ENCODE data around the gene MAPK1IP1L.
"Not testable (repeated sequence)": the region's sequence is repeated elsewhere in the genome, so short reads cannot be mapped to it uniquely, and the experiment has no call there.

MAPK1IP1L gene

GRCh38 chr14:55075628-55076175, 24.3 kb downstream of the MAPK1IP1L start:
- Histone ChIP-seq H4K8ac (ENCODE audit: low read depth, low read length) (no peak overlapping the region), H3K27ac (replicated peaks; ENCODE audit: low read length) (no peak overlapping the region), H3K9ac (ENCODE audit: low read depth, low read length, poor library complexity) (no peak overlapping the region), H2AK5ac (ENCODE audit: low read depth, low read length) (no peak overlapping the region), H2BK120ac (ENCODE audit: low read depth, low read length) (no peak overlapping the region), H3K27me3 (ENCODE audit: control insufficient read depth in 3 of 3, insufficient read depth in 3 of 3, low read depth in 1 of 3, low read length in 3 of 3) (no peaks in the 10 kb centered on the region), H3K18ac (ENCODE audit: low read length) (no peak overlapping the region), H3K4me1 (ENCODE audit: control insufficient read depth in 2 of 2, insufficient read depth in 1 of 2, low read depth in 1 of 2, low read length in 2 of 2) (peaks cover 10 to 22% of the 10 kb centered on the region in 2 donors), H3K4me3 (ENCODE audit: low read length in 2 of 2) (no peak overlapping the region), H2BK15ac (ENCODE audit: low read length) (no peak overlapping the region), H3K9me3 (replicated peaks in 1 of 2; ENCODE audit: control insufficient read depth in 2 of 2, insufficient read depth in 1 of 2, low read depth in 1 of 2, low read length in 2 of 2) (no peaks in the 10 kb centered on the region), H3K4me2 (ENCODE audit: insufficient read depth, low read length, poor library complexity, severe bottlenecking) (no peak overlapping the region), H3K36me3 (replicated peaks in 1 of 2; ENCODE audit: control insufficient read depth in 2 of 2, insufficient read depth in 2 of 2, low read length in 2 of 2) (no peaks in the 10 kb centered on the region), H2BK12ac (ENCODE audit: low read length) (no peak overlapping the region), H3K79me1 (ENCODE audit: low read depth, low read length) (no peaks in the 10 kb centered on the region), H3K14ac (ENCODE audit: low read length) (no peak overlapping the region), H2BK5ac (ENCODE audit: low read length) (no peak overlapping the region), H2AFZ (ENCODE audit: low read length) (no peak overlapping the region), H3K23ac (ENCODE audit: low read depth, low read length, poor library complexity) (no peak overlapping the region), H4K91ac (ENCODE audit: low read depth, low read length, poor library complexity) (no peak overlapping the region), H3K4ac (ENCODE audit: low read length) (no peak overlapping the region)
- no CpG with 5 or more reads among the region's 3 CpGs for WGBS, 2 donors (ENCODE audit: extremely low coverage in 2 of 2, insufficient read length in 2 of 2, insufficient replicate concordance in 1 of 2)
- DNase-seq (ENCODE audit: low spot score), result no peak

GRCh38 chr14:55077170-55078151, 26.0 kb downstream of the MAPK1IP1L start:
- Histone ChIP-seq H4K91ac (ENCODE audit: low read depth, low read length, poor library complexity) (no peak overlapping the region), H3K4me2 (ENCODE audit: insufficient read depth, low read length, poor library complexity, severe bottlenecking) (no peak overlapping the region), H3K79me1 (ENCODE audit: low read depth, low read length) (no peaks in the 10 kb centered on the region), H2AFZ (ENCODE audit: low read length) (peak overlapping the region; percentile 1), H3K14ac (ENCODE audit: low read length) (no peak overlapping the region), H3K23ac (ENCODE audit: low read depth, low read length, poor library complexity) (no peak overlapping the region), H3K9ac (ENCODE audit: low read depth, low read length, poor library complexity) (no peak overlapping the region), H3K27me3 (ENCODE audit: control insufficient read depth in 3 of 3, insufficient read depth in 3 of 3, low read depth in 1 of 3, low read length in 3 of 3) (no peaks in the 10 kb centered on the region), H3K4me1 (ENCODE audit: control insufficient read depth in 2 of 2, insufficient read depth in 1 of 2, low read depth in 1 of 2, low read length in 2 of 2) (peaks cover 5 to 12% of the 10 kb centered on the region in 2 donors), H2BK5ac (ENCODE audit: low read length) (no peak overlapping the region), H3K27ac (replicated peaks; ENCODE audit: low read length) (no peak overlapping the region), H3K36me3 (replicated peaks in 1 of 2; ENCODE audit: control insufficient read depth in 2 of 2, insufficient read depth in 2 of 2, low read length in 2 of 2) (no peaks in the 10 kb centered on the region), H3K4ac (ENCODE audit: low read length) (no peak overlapping the region), H2BK15ac (ENCODE audit: low read length) (no peak overlapping the region), H2AK5ac (ENCODE audit: low read depth, low read length) (no peak overlapping the region), H4K8ac (ENCODE audit: low read depth, low read length) (no peak overlapping the region), H2BK12ac (ENCODE audit: low read length) (no peak overlapping the region), H3K18ac (ENCODE audit: low read length) (peak overlapping the region; percentile 35), H3K9me3 (replicated peaks in 1 of 2; ENCODE audit: control insufficient read depth in 2 of 2, insufficient read depth in 1 of 2, low read depth in 1 of 2, low read length in 2 of 2) (no peaks in the 10 kb centered on the region), H2BK120ac (ENCODE audit: low read depth, low read length) (no peak overlapping the region), H3K4me3 (ENCODE audit: low read length in 2 of 2) (no peak overlapping the region)
- no peak for DNase-seq (ENCODE audit: low spot score)
- no CpG with 5 or more reads among the region's 17 CpGs for WGBS, 2 donors (ENCODE audit: extremely low coverage in 2 of 2, insufficient read length in 2 of 2, insufficient replicate concordance in 1 of 2)

GRCh38 chr14:55079961-55080360, 28.5 kb downstream of the MAPK1IP1L start:
- not testable (repeated sequence) for H3K36me3 ChIP-seq (replicated peaks in 1 of 2; ENCODE audit: control insufficient read depth in 2 of 2, insufficient read depth in 2 of 2, low read length in 2 of 2); H3K14ac ChIP-seq (ENCODE audit: low read length); H3K18ac ChIP-seq (ENCODE audit: low read length); H4K8ac ChIP-seq (ENCODE audit: low read depth, low read length); H3K27me3 ChIP-seq (ENCODE audit: control insufficient read depth in 3 of 3, insufficient read depth in 3 of 3, low read depth in 1 of 3, low read length in 3 of 3); H3K4me1 ChIP-seq (ENCODE audit: control insufficient read depth in 2 of 2, insufficient read depth in 1 of 2, low read depth in 1 of 2, low read length in 2 of 2); H2AK5ac ChIP-seq (ENCODE audit: low read depth, low read length); H3K9me3 ChIP-seq (replicated peaks in 1 of 2; ENCODE audit: control insufficient read depth in 2 of 2, insufficient read depth in 1 of 2, low read depth in 1 of 2, low read length in 2 of 2); DNase-seq (ENCODE audit: low spot score); H3K9ac ChIP-seq (ENCODE audit: low read depth, low read length, poor library complexity); H2BK12ac ChIP-seq (ENCODE audit: low read length); H3K79me1 ChIP-seq (ENCODE audit: low read depth, low read length); H3K23ac ChIP-seq (ENCODE audit: low read depth, low read length, poor library complexity); H2BK120ac ChIP-seq (ENCODE audit: low read depth, low read length); H4K91ac ChIP-seq (ENCODE audit: low read depth, low read length, poor library complexity); H3K4ac ChIP-seq (ENCODE audit: low read length); H2BK15ac ChIP-seq (ENCODE audit: low read length); H3K27ac ChIP-seq (replicated peaks; ENCODE audit: low read length); H3K4me2 ChIP-seq (ENCODE audit: insufficient read depth, low read length, poor library complexity, severe bottlenecking); H2AFZ ChIP-seq (ENCODE audit: low read length); H3K4me3 ChIP-seq (ENCODE audit: low read length in 2 of 2); H2BK5ac ChIP-seq (ENCODE audit: low read length)
- no CpG with 5 or more reads among the region's 6 CpGs for WGBS, 2 donors (ENCODE audit: extremely low coverage in 2 of 2, insufficient read length in 2 of 2, insufficient replicate concordance in 1 of 2)

- Histone ChIP-seq H3K9me3 (replicated peaks in 1 of 2; ENCODE audit: control insufficient read depth in 2 of 2, insufficient read depth in 1 of 2, low read depth in 1 of 2, low read length in 2 of 2) (no peaks in the 10 kb centered on the region), H3K4me3 (ENCODE audit: low read length in 2 of 2) (no peak overlapping the region), H3K23ac (ENCODE audit: low read depth, low read length, poor library complexity) (no peak overlapping the region), H2BK120ac (ENCODE audit: low read depth, low read length) (no peak overlapping the region), H3K4ac (ENCODE audit: low read length) (no peak overlapping the region), H3K9ac (ENCODE audit: low read depth, low read length, poor library complexity) (no peak overlapping the region), H4K91ac (ENCODE audit: low read depth, low read length, poor library complexity) (no peak overlapping the region), H3K18ac (ENCODE audit: low read length) (no peak overlapping the region), H2BK12ac (ENCODE audit: low read length) (no peak overlapping the region), H3K36me3 (replicated peaks in 1 of 2; ENCODE audit: control insufficient read depth in 2 of 2, insufficient read depth in 2 of 2, low read length in 2 of 2) (no peaks in the 10 kb centered on the region), H3K27me3 (ENCODE audit: control insufficient read depth in 3 of 3, insufficient read depth in 3 of 3, low read depth in 1 of 3, low read length in 3 of 3) (no peaks in the 10 kb centered on the region), H3K14ac (ENCODE audit: low read length) (no peak overlapping the region), H3K4me1 (ENCODE audit: control insufficient read depth in 2 of 2, insufficient read depth in 1 of 2, low read depth in 1 of 2, low read length in 2 of 2) (peaks cover 0 to 2% of the 10 kb centered on the region in 2 donors), H4K8ac (ENCODE audit: low read depth, low read length) (no peak overlapping the region), H2AK5ac (ENCODE audit: low read depth, low read length) (no peak overlapping the region), H3K4me2 (ENCODE audit: insufficient read depth, low read length, poor library complexity, severe bottlenecking) (no peak overlapping the region), H2BK5ac (ENCODE audit: low read length) (no peak overlapping the region), H3K27ac (replicated peaks; ENCODE audit: low read length) (no peak overlapping the region), H3K79me1 (ENCODE audit: low read depth, low read length) (no peaks in the 10 kb centered on the region), H2BK15ac (ENCODE audit: low read length) (no peak overlapping the region), H2AFZ (ENCODE audit: low read length) (no peak overlapping the region)
- no peak for DNase-seq (ENCODE audit: low spot score)
Measured at GRCh38 chr14:55084401-55085059, 33.1 kb downstream of the MAPK1IP1L start.

Measured in neuronal stem cell (in vitro differentiated cells).